ENCODE data around the gene NPW.

DNA sequence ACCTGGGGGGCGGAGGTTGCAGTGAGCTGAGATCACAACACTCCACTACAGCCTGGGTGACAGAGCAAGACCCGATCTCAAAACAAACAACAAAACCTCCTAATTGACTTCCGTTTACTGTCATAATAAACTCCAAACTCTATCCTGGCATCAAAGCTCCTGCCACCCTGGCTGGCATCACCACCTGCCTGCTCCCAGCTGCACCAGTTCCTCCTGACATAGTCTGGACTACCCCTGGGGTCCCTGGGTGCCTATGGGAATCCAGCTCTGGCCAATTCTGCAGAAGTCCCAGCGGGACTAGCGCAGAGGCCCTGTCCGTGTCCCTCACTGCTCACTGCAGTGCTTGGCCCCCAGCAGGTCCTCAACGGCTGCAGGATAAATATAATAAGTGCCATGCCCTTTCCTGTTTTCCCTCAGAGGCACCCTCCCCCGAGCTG is 27.3 kb downstream of the NPW start:
- TF ChIP-seq, protein P1, sequence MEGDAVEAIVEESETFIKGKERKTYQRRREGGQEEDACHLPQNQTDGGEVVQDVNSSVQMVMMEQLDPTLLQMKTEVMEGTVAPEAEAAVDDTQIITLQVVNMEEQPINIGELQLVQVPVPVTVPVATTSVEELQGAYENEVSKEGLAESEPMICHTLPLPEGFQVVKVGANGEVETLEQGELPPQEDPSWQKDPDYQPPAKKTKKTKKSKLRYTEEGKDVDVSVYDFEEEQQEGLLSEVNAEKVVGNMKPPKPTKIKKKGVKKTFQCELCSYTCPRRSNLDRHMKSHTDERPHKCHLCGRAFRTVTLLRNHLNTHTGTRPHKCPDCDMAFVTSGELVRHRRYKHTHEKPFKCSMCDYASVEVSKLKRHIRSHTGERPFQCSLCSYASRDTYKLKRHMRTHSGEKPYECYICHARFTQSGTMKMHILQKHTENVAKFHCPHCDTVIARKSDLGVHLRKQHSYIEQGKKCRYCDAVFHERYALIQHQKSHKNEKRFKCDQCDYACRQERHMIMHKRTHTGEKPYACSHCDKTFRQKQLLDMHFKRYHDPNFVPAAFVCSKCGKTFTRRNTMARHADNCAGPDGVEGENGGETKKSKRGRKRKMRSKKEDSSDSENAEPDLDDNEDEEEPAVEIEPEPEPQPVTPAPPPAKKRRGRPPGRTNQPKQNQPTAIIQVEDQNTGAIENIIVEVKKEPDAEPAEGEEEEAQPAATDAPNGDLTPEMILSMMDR (IDR thresholded peaks at IDR 0.05) = no peak
- no peak for TF ChIP-seq POLR2A (IDR thresholded peaks at IDR 0.05)

Measured in adrenal gland (tissue), 5 donors.